ENCODE measurements around the gene ASPG. TPM values are rescaled to one million over a fixed set of nuclear protein-coding genes. Genes with fewer than 3 reads are reported as not detected.

Gene ASPG
- total RNA-seq, 1 donor from 2014 or later, result not detected

DNA sequence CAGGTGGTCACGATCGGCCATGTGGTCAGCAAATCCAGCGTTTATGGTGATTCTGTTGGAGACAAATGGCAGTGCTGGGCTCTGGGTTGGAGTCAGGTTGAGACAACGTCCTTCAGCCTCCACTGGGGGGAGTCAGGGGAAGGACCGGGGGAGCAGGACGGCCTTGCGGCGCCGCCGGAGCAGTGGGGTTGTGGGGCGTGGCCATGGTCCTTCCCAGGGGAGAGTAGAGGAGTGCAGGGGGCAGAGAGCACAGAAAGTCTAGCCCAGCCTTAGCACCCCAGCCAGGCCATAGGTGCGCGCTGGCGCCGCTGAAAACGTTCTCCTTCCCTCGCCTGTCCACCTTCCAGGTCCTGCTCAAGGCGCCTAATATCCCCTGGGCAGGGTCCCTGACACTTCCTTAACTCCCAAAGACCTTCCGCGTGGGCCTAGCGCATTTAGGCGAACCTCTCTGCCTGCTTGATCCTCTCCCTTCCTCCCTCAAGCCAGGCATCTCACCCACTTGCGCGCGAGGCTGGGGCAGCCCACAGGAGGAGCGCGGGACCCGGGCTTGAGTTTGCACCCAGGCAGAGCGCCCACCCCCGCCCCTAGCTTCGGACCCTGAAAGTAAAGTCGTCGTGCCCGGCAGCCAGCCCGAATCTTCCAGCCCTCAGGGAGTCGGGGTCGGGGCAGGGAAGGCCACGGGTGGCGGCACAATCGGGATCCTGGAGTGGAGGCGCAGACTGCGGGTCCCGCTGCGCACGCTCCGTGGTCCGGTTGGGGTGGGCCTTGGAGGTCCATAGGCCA is 49.8 kb downstream of the ASPG start:
- intact Hi-C loops (cut with micrococcal nuclease), result loop anchor here (5.0 kb wide), 1 partner anchor 507 kb away; no protein-coding TSS in a partner anchor

DNA sequence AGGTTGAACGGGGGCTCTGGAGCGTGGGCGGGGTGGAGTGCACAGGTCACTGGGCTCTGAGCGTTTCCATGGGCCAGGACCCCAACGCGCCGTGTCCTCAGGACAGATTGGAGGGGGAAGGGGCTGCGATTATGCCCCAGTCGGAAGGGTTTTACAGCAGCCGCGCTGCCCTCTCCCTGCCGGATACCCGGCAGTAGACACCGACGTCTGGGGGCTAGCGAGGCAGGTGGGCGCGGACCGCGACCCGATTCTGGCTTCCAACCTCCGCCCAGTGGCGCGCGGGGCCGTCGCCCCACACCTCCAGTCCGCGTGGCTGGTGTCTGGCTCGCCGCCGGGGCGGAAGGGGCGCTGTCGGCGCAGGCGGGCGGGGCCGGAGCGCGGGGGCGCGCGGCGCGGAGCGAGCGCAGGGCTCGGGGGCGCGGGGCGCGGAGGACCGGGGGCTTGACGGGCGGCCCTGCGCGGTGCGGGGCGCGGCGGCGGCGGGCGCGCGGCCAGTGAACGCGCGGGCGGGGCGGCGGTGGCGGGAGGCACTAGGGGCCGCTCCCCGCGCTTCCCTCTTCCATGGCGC is 50.5 kb downstream of the ASPG start:
- intact Hi-C loops (cut with micrococcal nuclease), result loop anchor here (5.0 kb wide), 1 partner anchor 506 kb away; no protein-coding TSS in a partner anchor

GRCh38 chr14:104136472-104137296 is 51.2 kb downstream of the ASPG start:
- intact Hi-C loops (cut with micrococcal nuclease), result loop anchor here (1.0 to 5.0 kb wide), 2 partner anchors 428 to 506 kb away; no protein-coding TSS in a partner anchor

DNA sequence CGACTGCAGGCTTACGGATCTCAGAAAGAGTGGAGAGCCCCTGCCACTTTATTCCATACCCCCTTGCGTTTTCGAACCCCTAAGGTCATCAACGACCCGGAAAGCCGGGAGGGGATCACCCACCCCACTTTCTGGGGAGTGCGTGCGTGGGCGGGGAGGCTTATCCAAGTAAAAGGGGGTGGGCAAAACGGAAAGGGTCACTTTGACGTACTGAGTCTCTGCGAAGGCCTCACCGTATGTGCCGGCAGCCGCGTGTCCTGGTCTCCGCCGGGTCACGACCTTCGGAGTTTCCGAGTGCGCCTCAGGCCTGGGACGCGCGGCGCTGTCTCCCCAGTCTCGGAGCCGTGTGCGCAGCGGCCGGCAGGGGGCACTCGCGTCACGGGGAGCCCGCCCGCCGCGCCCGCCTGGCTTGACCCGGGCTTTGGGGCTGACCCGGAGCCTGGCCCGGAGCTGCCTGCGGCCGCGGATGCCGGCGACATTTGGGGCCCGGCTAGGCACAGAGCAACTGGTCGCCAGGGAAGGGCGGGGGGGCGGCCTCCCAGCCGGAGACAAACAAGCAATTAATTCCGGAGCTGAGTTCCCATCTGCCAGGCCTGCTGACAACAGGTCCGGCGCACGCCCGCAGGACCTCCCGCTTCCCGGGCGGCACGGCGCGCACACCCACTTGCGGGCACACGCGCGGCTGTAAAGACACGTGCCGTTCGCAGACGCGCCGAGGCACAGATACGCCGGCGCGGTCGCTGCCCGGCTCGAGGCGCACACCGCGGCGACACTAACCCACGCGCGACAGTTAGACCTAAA is 52.0 kb downstream of the ASPG start:
- intact Hi-C loops (cut with micrococcal nuclease), result loop anchor here (1.0 to 5.0 kb wide), 2 partner anchors 427 to 505 kb away; no protein-coding TSS in a partner anchor

DNA sequence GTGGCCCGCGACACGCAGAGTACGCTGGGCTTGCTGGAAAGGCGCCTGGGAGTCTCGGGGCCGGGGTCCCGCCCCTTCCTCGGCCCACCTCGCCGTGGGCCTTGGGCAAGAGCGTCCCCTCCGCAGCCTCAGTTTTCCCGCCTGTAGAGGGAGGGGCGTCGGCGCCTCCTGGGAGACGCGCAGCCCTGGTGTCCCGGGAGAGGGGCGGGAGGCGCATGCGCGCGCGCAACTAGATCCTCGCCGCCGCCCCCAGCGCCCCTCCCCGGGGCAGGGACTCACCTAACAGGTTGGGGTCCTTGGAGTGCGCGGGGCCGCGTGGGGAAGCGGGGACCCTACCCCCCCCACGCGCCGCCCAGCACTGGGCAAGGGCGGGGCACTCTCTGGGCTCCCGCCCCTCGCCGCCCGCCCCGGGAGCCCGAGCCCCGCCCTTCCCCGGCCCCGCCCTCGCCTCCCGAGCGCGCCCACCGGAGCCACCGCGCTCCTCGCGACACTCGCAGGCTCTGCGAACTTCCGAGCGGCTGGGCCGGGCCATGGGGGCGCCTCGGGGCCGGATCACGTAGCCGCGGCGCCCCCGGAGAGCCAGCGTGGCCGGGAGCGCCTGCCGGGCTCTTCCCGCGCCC is 52.7 kb downstream of the ASPG start, which contains the start of gene KIF26A:
KIF26A (plus strand) TSS at position 490 of the 620 bp plus-strand sequence. CDS start 136 bp downstream, outside the sequence.
- intact Hi-C loops (cut with micrococcal nuclease), result loop anchor here (5.0 kb wide), 1 partner anchor 504 kb away; no protein-coding TSS in a partner anchor

DNA sequence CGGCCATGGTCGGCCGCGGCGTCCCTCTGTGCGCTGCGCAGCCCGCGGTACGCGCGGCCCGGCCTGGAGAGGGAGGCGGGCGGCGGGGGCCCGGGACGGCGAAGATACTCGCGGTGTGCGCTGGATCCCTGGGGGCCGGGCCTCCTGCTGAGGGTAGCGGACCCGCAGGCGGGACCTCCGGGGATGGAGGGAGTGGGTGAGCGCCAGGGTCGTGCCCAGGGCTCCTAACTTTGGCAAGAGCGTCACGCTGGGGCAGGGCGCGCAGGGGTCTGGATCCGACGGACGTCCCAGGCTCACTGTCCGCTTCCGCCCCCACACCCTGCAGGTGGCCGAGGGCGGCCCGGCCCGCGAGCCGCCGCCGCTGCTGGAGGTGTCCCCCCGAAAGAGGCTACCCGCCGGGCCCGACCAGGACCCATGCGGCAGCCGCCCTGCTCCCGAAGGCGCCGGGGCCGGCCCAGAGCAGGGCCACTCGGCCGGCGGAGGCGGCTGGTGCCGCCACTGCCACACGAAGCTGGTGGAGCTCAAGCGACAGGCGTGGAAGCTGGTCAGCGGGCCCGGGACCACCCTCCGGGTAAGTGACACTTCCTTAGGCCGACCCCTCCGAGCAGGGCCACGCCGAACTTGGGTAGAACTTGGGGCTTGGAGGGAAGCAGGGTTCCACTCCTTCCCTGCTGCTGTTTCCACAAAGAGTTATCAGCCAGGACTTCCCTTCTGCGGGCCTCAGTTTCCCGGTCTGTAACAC is 53.4 kb downstream of the ASPG start:
- intact Hi-C loops (cut with micrococcal nuclease), result loop anchor here (5.0 kb wide), 1 partner anchor 503 kb away; no protein-coding TSS in a partner anchor

GRCh38 chr14:104139460-104140212 is 54.1 kb downstream of the ASPG start:
- intact Hi-C loops (cut with micrococcal nuclease), result loop anchor here (5.0 kb wide), 1 partner anchor 503 kb away; no protein-coding TSS in a partner anchor

- intact Hi-C loops (cut with micrococcal nuclease), result no loop called here
Observed at GRCh38 chr14:104140213-104140462, 54.6 kb downstream of the ASPG start.

- intact Hi-C loops (cut with micrococcal nuclease), result no loop called here
Observed at GRCh38 chr14:104140463-104141331, 55.2 kb downstream of the ASPG start.

- intact Hi-C loops (cut with micrococcal nuclease), result no loop called here
Observed at GRCh38 chr14:104141621-104142091, 56.2 kb downstream of the ASPG start.

- intact Hi-C loops (cut with micrococcal nuclease), result no loop called here
Observed at GRCh38 chr14:104142136-104142945, 56.8 kb downstream of the ASPG start.

DNA sequence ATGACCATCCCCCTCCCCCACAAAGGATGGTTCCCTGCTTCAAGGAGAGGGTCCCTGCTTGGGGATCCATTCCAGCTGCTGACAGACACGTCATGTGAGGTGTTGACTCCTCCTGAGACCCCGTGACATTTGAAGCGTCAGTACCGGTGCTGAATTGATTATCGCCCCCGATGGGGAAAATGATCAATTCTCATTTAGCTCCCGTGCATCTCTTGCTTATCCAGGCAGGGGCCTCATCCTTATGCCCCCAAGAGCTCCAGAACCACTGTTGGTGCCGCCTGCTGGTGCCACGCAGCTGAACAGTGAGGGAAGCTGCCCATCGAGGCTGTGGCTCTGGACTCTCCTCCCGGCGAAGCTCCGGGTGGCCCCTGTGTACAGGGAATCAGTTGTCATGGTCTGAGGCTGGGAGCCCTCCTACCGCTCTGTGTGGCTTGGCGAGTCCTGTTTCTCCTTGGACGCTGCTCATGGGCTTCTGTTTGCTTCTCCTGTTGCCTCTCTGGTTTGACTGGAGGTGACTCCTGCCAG is 57.5 kb downstream of the ASPG start:
- intact Hi-C loops (cut with micrococcal nuclease), result no loop called here

DNA sequence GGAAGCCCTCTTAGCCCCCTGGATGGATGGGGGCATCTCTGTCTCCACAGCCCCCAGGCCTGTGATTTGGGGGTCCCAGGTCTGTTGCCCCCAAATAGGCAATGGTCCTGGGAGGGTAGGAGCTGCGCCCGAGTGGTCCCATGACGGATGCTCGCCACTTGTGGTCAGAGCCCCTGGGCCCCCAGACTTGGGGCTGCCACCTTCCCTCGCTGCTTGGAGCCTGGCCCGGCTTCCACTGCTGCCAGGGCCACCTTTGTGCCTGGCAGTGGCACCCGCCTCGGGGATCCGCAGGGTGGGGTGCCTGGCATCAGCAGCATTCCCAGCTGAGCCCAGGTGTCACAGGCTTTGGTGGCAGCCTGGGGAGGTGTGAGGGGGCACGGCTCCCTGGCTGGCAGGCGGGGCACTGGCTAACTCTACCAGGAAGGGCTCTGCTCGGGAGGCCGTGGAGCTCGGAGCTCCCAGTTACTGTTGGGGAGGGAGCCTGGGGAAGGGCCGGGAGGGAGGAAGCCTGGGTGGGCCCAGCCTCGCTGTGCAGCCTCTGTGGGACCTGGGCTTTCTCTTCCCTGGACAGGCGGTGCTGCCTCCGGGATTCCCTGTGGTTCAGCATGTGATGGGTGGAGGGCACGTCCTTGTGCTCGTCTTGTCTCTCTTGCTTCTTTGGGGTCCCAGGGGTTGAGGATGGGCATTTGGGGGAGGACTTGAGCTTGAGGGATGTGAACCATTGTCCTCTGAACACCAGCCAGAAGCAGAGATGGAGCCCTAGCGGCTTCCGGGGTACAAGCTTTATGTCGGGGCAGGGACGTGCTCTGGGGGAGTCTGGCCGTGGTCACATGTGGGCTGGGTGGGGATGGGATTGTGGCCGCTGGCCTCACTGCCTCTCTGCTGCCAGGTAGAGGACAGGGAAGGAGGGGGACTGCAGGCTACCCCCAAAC is 58.3 kb downstream of the ASPG start:
- intact Hi-C loops (cut with micrococcal nuclease), result no loop called here

- intact Hi-C loops (cut with micrococcal nuclease), result no loop called here
Observed at GRCh38 chr14:104144453-104144790, 58.9 kb downstream of the ASPG start.

GRCh38 chr14:104144911-104145825 is 59.7 kb downstream of the ASPG start:
- intact Hi-C loops (cut with micrococcal nuclease), result no loop called here
